Measurements from ENCODE around the gene BNC2. TPM values are rescaled to one million over a fixed set of nuclear protein-coding genes. Genes with fewer than 3 reads are reported as not detected.

Gene BNC2
- total and polyA plus RNA-seq, 2 of the 4 experiments (the other 2 are of a cell fraction) = 15.5 to 45.2 TPM

- WGBS, 2 experiments (ENCODE audit: extremely low coverage in 2 of 2, insufficient read length in 1 of 2) = no CpG with 5 or more reads among the region's 12 CpGs
- Histone ChIP-seq H3K4me3 (ENCODE audit: insufficient read depth, low read depth, low read length) (peak overlapping the region; percentile 42), H3K9me1 (ENCODE audit: insufficient read depth, low read length) (peaks cover 14% of the 10 kb centered on the region), H3K9me3 (ENCODE audit: control insufficient read depth, insufficient read depth, low read length) (no peaks in the 10 kb centered on the region), H3K23ac (ENCODE audit: low read depth, low read length) (peak overlapping the region; percentile 99), H3K14ac (replicated peaks; ENCODE audit: low read depth, low read length) (peak overlapping the region; percentile 98), H2AFZ (replicated peaks; ENCODE audit: low read length, poor library complexity) (peak overlapping the region; percentile 84), H2AK9ac (replicated peaks; ENCODE audit: low read depth, low read length, poor library complexity) (peak overlapping the region; percentile 97), H4K8ac (ENCODE audit: low read depth in 2 of 2, low read length in 2 of 2) (peak overlapping the region; percentile 93 to 98), H3K4ac (ENCODE audit: low read depth, low read length) (peak overlapping the region; percentile 98), H3K9ac (ENCODE audit: low read depth, low read length) (peak overlapping the region; percentile 94), H3K18ac (ENCODE audit: low read depth, low read length) (peak overlapping the region; percentile 96), H2BK20ac (ENCODE audit: low read depth, low read length) (peak overlapping the region; percentile 97), H3K27me3 (ENCODE audit: control insufficient read depth, insufficient read depth, low read length) (no peaks in the 10 kb centered on the region), H3K79me1 (ENCODE audit: low read depth in 1 of 2, low read length in 2 of 2) (peaks cover 22 to 54% of the 10 kb centered on the region in 2 experiments), H3K4me2 (ENCODE audit: low read depth, low read length) (peak overlapping the region; percentile 94), H2AK5ac (ENCODE audit: low read depth, low read length) (peak overlapping the region; percentile 88), H2BK15ac (ENCODE audit: low read depth, low read length) (peak overlapping the region; percentile 97), H3K36me3 (ENCODE audit: control insufficient read depth, insufficient read depth, low read length) (peaks cover 4% of the 10 kb centered on the region; the same call in 1 of the 2 replicates), H4K91ac (ENCODE audit: insufficient read depth, low read depth, low read length) (peak overlapping the region; percentile 99), H2BK5ac (ENCODE audit: low read depth, low read length, poor library complexity, severe bottlenecking) (peak overlapping the region; percentile 100), H3K4me1 (ENCODE audit: control insufficient read depth, insufficient read depth, low read length) (peaks cover 22% of the 10 kb centered on the region), H4K20me1 (ENCODE audit: insufficient read depth, low read length) (no peaks in the 10 kb centered on the region), H3K27ac (ENCODE audit: insufficient read depth, low read length) (peak overlapping the region; percentile 99), H4K5ac (ENCODE audit: low read depth, low read length) (peak overlapping the region; percentile 96), H2BK120ac (ENCODE audit: low read depth, low read length) (peak overlapping the region; percentile 99), H3K56ac (ENCODE audit: extremely low read depth, insufficient read depth, low read length) (peak overlapping the region; percentile 100)
- intact Hi-C loops (cut with micrococcal nuclease) = loop anchor here (1.0 to 10.0 kb wide), 7 partner anchors 52 to 830 kb away; no protein-coding TSS in a partner anchor
- dilution Hi-C loops (cut with HindIII; ENCODE audit: low sequenced_read_pairs, unreplicated experiment) = no loop called here
- in situ Hi-C loops (cut with MboI; ENCODE audit: low sequenced_read_pairs) = no loop called here
- TF ChIP-seq BHLHE40 (IDR thresholded peaks at IDR 0.05; ENCODE audit: low read depth, low read length) (no peak), POLR2A (IDR thresholded peaks at IDR 0.05; ENCODE audit: low read depth, low read length) (peak; percentile 37; the same call in 1 of the 2 replicates), RAD21 (IDR thresholded peaks at IDR 0.05; ENCODE audit: low read length) (peak; percentile 4; the same call in 1 of the 2 replicates)
- ChIA-PET POLR2A (ENCODE audit: unreplicated experiment) (interaction anchor here (0.6 to 0.9 kb wide), 3 partner anchors 60 to 118 kb away, joined by 3 to 8 read pairs (median 5); no protein-coding TSS in a partner anchor), CTCF (interaction anchor here (0.7 kb wide), 2 partner anchors 9 to 732 kb away, joined by 3 to 7 read pairs; no protein-coding TSS in a partner anchor)
- ATAC-seq (ENCODE audit: low read depth) (peak; percentile 69), DNase-seq (peak; percentile 80)
- BruUV-seq (replicated peaks) = TSS peak; percentile 11
Observed at GRCh38 chr9:16704116-16705110, 166.1 kb downstream of the BNC2 start.
